Peyer's patch (tissue), 4 donors: ENCODE results near the gene LONRF3. TPM values are rescaled to one million over a fixed set of nuclear protein-coding genes. Genes with fewer than 3 reads are reported as not detected.

Experiments used
- DNase-seq, 3 donors: peaks; one replicate each; pipeline ENCODE4 v3.0.0-alpha.2; 2017 to 2019
- H3K27ac ChIP-seq, 4 donors: fragments of 200-600 bp; sonication (generic); one replicate each; pipeline ENCODE4 v1.5.1; 2016 to 2019
- H3K27me3 ChIP-seq, 2 donors: fragments of 200-600 bp; sonication (generic); one replicate each; pipeline ENCODE4 v1.5.1; 2019
- H3K36me3 ChIP-seq, 3 donors: fragments of 200-600 bp; sonication (generic); one replicate each; pipeline ENCODE4 v1.5.1; 2016 to 2019
- H3K4me1 ChIP-seq, 4 donors: fragments of 200-600 bp; sonication (generic); one replicate each; pipeline ENCODE4 v1.5.1; 2016 to 2019
- H3K4me3 ChIP-seq, 4 donors: fragments of 200-600 bp; sonication (generic); 1 replicate in 3 of 4; 2 replicates in 1 of 4; pipeline ENCODE4 v1.5.1; 2016 to 2019; ENCODE audit warnings: mild to moderate bottlenecking in 1 of 4
- H3K9me3 ChIP-seq, 4 donors: fragments of 200-600 bp; sonication (generic); one replicate each; pipeline ENCODE4 v1.5.1; 2016 to 2019; ENCODE audit warnings: mild to moderate bottlenecking in 1 of 4
- CTCF ChIP-seq, 6 experiments: fragments of 450-650 bp in 4 of 6; fragments of 200-600 bp in 2 of 6; sonication (generic) in 1 of 6; IDR thresholded peaks; one replicate each; pipeline ENCODE4 v1.5.1; 2017 to 2019; ENCODE audit warnings: antibody characterized with exemption in 6 of 6, mild to moderate bottlenecking in 3 of 6, moderate library complexity in 1 of 6
- POLR2A ChIP-seq, 2 donors: fragments of 450-650 bp; IDR thresholded peaks; one replicate each; pipeline ENCODE4 v1.5.1; 2017; ENCODE audit warnings: antibody characterized with exemption in 2 of 2, mild to moderate bottlenecking in 2 of 2, moderate library complexity in 2 of 2
- total RNA-seq, 4 donors: library from RNA; depleted of rRNA; stranded (reverse); fragments of >200 nt; gene quantifications; one replicate each; pipeline ENCODE4 v1.1.0, GENCODE V29; 2016

Gene LONRF3
- total RNA-seq, 4 donors from 2014 or later, result 5.0 to 10.7 (median 6.6) TPM

- H3K4me1 ChIP-seq, result no peaks in the 10 kb centered on the region
- no peaks in the 10 kb centered on the region for H3K9me3 ChIP-seq
- no peak overlapping the region for H3K4me3 ChIP-seq
- no peak for DNase-seq
- H3K27me3 ChIP-seq, result no peaks in the 10 kb centered on the region
- TF ChIP-seq CTCF (IDR thresholded peaks at IDR 0.05) (no peak), POLR2A (IDR thresholded peaks at IDR 0.05) (no peak)
- no peak overlapping the region for H3K27ac ChIP-seq
- no peaks in the 10 kb centered on the region for H3K36me3 ChIP-seq
These were observed 6.4 kb upstream of the LONRF3 start for GRCh38 chrX:118968031-118968430.

DNA sequence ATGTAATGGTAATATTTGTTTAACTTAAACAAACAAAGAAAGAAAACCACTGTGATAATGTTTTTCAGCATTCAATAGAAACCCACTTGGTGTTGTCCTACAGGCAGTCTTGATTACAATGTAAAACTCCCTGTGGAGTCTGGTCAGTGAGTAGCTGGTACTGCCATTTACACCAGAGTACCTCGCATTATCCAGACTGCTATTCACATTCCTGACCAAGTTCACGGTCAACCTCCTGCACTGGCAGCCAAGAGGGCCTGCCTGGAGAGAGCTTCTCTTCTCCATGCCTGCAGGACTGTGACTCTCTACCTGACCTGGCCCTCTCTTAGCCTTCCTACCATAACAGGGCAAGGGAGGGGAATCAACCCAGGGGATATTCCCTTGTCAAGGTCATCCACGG is 2.9 kb upstream of the LONRF3 start:
- Histone ChIP-seq H3K9me3 (no peaks in the 10 kb centered on the region), H3K4me3 (no peak overlapping the region), H3K36me3 (no peaks in the 10 kb centered on the region), H3K27me3 (no peaks in the 10 kb centered on the region), H3K4me1 (peaks cover 0 to 12% (median 0%) of the 10 kb centered on the region in 4 donors), H3K27ac (no peak overlapping the region)
- DNase-seq, result no peak
- TF ChIP-seq CTCF (IDR thresholded peaks at IDR 0.05), result no peak
- TF ChIP-seq POLR2A (IDR thresholded peaks at IDR 0.05), result no peak

GRCh38 chrX:118973389-118974087 is 880 bp upstream of the LONRF3 start:
- no peak for TF ChIP-seq CTCF (IDR thresholded peaks at IDR 0.05)
- TF ChIP-seq POLR2A (IDR thresholded peaks at IDR 0.05), result no peak
- no peak overlapping the region for H3K27ac ChIP-seq
- peak in 1 of 3 donors; percentile 46 for DNase-seq
- no peaks in the 10 kb centered on the region for H3K27me3 ChIP-seq
- H3K36me3 ChIP-seq, result no peaks in the 10 kb centered on the region
- H3K4me1 ChIP-seq, result peaks cover 0 to 12% (median 0%) of the 10 kb centered on the region in 4 donors
- no peaks in the 10 kb centered on the region for H3K9me3 ChIP-seq
- peak overlapping the region in 3 of 4 donors; percentile 46 to 62 (median 61) for H3K4me3 ChIP-seq

DNA sequence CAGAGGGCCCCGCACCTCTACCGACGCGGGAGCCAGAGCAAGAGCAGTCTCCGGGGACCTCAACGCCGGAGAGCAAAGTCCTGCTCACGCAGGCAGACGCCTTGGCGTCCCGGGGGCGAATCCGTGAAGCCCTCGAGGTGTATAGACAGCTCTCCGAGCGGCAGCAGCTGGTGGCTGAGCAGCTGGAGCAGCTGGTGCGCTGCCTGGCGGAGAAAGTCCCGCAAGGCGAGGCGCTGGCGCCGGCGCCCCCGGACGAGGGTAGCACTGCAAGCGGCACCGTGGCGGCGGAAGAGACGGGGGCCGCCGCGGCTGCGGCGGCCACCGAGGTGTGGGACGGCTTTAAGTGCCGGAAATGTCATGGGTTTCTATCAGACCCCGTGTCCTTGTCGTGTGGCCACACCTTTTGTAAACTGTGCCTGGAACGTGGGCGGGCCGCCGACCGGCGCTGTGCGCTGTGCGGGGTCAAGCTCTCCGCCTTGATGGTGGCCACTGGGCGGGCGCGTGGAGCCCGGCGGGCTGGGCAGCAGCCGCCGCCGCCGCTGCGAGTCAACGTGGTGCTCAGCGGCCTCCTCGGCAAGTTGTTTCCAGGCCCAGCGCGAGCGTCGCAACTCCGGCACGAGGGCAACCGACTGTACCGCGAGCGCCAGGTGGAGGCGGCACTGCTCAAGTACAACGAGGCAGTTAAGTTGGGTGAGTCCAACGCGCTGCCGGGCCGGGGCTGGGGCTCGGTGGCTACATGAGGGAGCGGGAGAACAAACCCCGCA is 672 bp downstream of the LONRF3 start:
- TF ChIP-seq CTCF (IDR thresholded peaks at IDR 0.05), result no peak
- TF ChIP-seq POLR2A (IDR thresholded peaks at IDR 0.05), result no peak
- H3K36me3 ChIP-seq, result no peaks in the 10 kb centered on the region

DNA sequence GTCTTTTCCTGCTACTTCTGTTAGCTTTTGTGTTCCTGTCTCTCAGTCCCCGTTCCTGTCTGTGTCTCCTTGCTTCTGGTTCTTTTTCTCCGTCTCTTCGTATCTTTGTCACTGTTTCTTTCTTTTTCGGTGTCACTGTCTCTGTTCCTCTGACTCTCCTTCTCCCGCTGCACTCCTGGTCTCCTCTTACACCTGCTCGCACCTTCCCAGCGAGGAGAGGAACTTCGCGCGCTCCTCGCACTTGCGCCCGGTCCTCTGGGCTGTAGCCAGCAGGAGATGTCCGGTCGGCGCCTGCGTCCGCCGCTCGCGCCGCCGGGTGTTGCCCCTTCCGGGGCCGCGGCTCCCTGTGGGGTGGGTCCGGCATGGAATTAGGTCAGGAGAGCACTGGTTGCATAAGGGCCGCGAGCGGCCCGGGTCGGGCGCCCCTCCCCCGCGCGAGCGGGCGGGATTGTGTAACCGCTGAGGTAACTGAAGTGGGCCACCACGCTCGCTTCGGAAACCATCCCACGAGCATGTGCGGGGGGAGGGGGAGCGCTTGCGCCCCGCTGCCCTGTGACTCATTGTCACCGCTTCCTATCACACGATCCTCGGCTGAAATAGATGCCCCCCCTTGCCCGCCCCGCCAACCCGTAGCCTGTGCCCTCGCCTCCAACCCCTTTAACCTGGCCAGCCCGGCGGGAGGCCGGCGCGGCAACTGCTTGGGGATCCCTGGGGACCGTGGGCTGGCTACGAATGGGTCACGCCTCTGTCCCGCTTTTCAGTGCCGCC is 1.6 kb downstream of the LONRF3 start:
- no peaks in the 10 kb centered on the region for H3K9me3 ChIP-seq
- peak overlapping the region; percentile 44 to 62 (median 54) for H3K4me3 ChIP-seq
- peak overlapping the region; percentile 43 to 77 (median 66) for H3K27ac ChIP-seq
- no peaks in the 10 kb centered on the region for H3K27me3 ChIP-seq
- peak; percentile 30 to 82 (median 72) for DNase-seq
- no peaks in the 10 kb centered on the region for H3K36me3 ChIP-seq
- H3K4me1 ChIP-seq, result peaks cover 0 to 12% (median 0%) of the 10 kb centered on the region in 4 donors
- TF ChIP-seq CTCF (IDR thresholded peaks at IDR 0.05) (no peak), POLR2A (IDR thresholded peaks at IDR 0.05) (no peak)

More for the DNA sequence above, 672 bp downstream of the LONRF3 start:
- Histone ChIP-seq H3K9me3 (no peaks in the 10 kb centered on the region), H3K4me3 (peak overlapping the region; percentile 44 to 62 (median 54)), H3K27ac (peak overlapping the region; percentile 43 to 77 (median 66)), H3K27me3 (no peaks in the 10 kb centered on the region), H3K4me1 (peaks cover 0 to 12% (median 0%) of the 10 kb centered on the region in 4 donors)
- DNase-seq, result peak; percentile 21 to 73 (median 68)
